H1 (cell line): Measurements from ENCODE around the gene OMA1. TPM values are rescaled to one million over a fixed set of nuclear protein-coding genes. Genes with fewer than 3 reads are reported as not detected.

Experiments used
- CTCF ChIA-PET: fragments of 300-600 bp; sonication (Branson Sonifier 250); formaldehyde crosslinking; loops from one replicate; lab custom pipeline; 2021; ENCODE audit not compliant: partially characterized antibody; lab: Charles Lee
- POLR2A ChIA-PET: fragments of 300-600 bp; sonication (Branson Sonifier 250); formaldehyde crosslinking; loops from one replicate; lab custom pipeline; 2021; ENCODE audit warnings: inconsistent platforms; ENCODE audit not compliant: partially characterized antibody; lab: Charles Lee
- DNase-seq, 2 experiments: peaks; one replicate each; pipeline versions ENCODE4 v3.0.0 to v3.0.0-alpha.2; 2010 to 2022; ENCODE audit warnings: low spot score in 2 of 2, low read depth in 1 of 2, mixed read lengths in 1 of 2
- FAIRE-seq: peaks from 2 replicates; lab custom pipeline; 2011; peaks lifted over from hg19 to GRCh38; lab: Jason Lieb, UNC
- H2AFZ ChIP-seq: 2 replicates; pipeline ENCODE4 v1.8.1; 2012; ENCODE audit warnings: low read length, inconsistent platforms
- H2AK5ac ChIP-seq: 2 replicates; pipeline ENCODE4 v1.6.1; 2013; ENCODE audit warnings: low read depth, low read length
- H2BK120ac ChIP-seq: replicated peaks from 2 replicates; pipeline ENCODE3; 2013; ENCODE audit warnings: low read depth, low read length, inconsistent platforms
- H2BK12ac ChIP-seq: 2 replicates; pipeline ENCODE4 v1.6.1; 2013; ENCODE audit warnings: low read depth, low read length
- H2BK15ac ChIP-seq: 2 replicates; pipeline ENCODE4 v1.6.1; 2013; ENCODE audit warnings: low read length
- H2BK20ac ChIP-seq: 2 replicates; pipeline ENCODE4 v1.6.1; 2013; ENCODE audit warnings: low read length
- H2BK5ac ChIP-seq: 2 replicates; pipeline ENCODE4 v1.6.1; 2013; ENCODE audit warnings: low read depth, low read length
- H3K14ac ChIP-seq: 2 replicates; pipeline ENCODE4 v1.6.1; 2013; ENCODE audit warnings: inconsistent platforms; ENCODE audit not compliant: insufficient read length
- H3K18ac ChIP-seq: 2 replicates; pipeline ENCODE4 v1.6.1; 2013; ENCODE audit warnings: low read length; ENCODE audit errors: extremely low read depth
- H3K23ac ChIP-seq: 2 replicates; pipeline ENCODE4 v1.6.1; 2013; ENCODE audit warnings: inconsistent platforms; ENCODE audit not compliant: insufficient read length
- H3K23me2 ChIP-seq: 2 replicates; pipeline ENCODE4 v1.6.1; 2013; ENCODE audit warnings: low read depth, low read length
- H3K27ac ChIP-seq: 2 replicates; pipeline ENCODE4 v1.6.1; 2011; ENCODE audit warnings: low read depth, low read length, inconsistent platforms
- H3K27me3 ChIP-seq, 4 experiments: replicated peaks in 1 of 4; 1 replicate in 1 of 4; 2 replicates in 3 of 4; pipeline versions ENCODE4 v1.6.1 to v1.8.1; 2011 to 2013; ENCODE audit warnings: low read length in 3 of 4, mild to moderate bottlenecking in 3 of 4, inconsistent platforms in 2 of 4, mixed read lengths in 2 of 4, moderate library complexity in 1 of 4; ENCODE audit not compliant: control insufficient read depth in 3 of 4, insufficient read depth in 3 of 4; ENCODE audit errors: extremely low read depth in 1 of 4
- H3K36me3 ChIP-seq, 4 experiments: 2 replicates each; pipeline versions ENCODE4 v1.6.1 to v1.8.1; 2011 to 2013; ENCODE audit warnings: mild to moderate bottlenecking in 4 of 4, low read length in 3 of 4, moderate library complexity in 2 of 4, control low read depth in 1 of 4, inconsistent platforms in 1 of 4; ENCODE audit not compliant: insufficient read depth in 4 of 4, control insufficient read depth in 2 of 4
- H3K4ac ChIP-seq: replicated peaks from 2 replicates; pipeline ENCODE3; 2013; ENCODE audit warnings: low read length, low read depth, mixed read lengths, inconsistent platforms; ENCODE audit not compliant: insufficient read length
- H3K4me1 ChIP-seq, 4 experiments: replicated peaks in 1 of 4; 1 replicate in 1 of 4; 2 replicates in 3 of 4; pipeline versions ENCODE4 v1.6.1 to v1.8.1; 2011 to 2013; ENCODE audit warnings: low read length in 3 of 4, inconsistent platforms in 2 of 4, mixed read lengths in 1 of 4; ENCODE audit not compliant: insufficient read depth in 4 of 4, control insufficient read depth in 3 of 4
- H3K4me2 ChIP-seq, 2 experiments: 2 replicates each; pipeline versions ENCODE4 v1.6.1 to v1.8.1; 2011 to 2013; ENCODE audit warnings: low read depth in 2 of 2, low read length in 2 of 2, control low read depth in 1 of 2, inconsistent platforms in 1 of 2, mild to moderate bottlenecking in 1 of 2; ENCODE audit not compliant: insufficient read depth in 1 of 2
- H3K4me3 ChIP-seq, 4 experiments: fragments of 200-600, 300-600 bp in 1 of 4; sonication (generic), shearing (Covaris generic), sonication (Bioruptor Twin) in 1 of 4; 2 replicates each; pipeline versions ENCODE4 v1.5.1 to v1.8.1; 2011 to 2016; ENCODE audit warnings: low read length in 4 of 4, low read depth in 3 of 4, control low read depth in 2 of 4, inconsistent platforms in 2 of 4, mild to moderate bottlenecking in 2 of 4, mixed read lengths in 1 of 4, moderate library complexity in 1 of 4; ENCODE audit not compliant: insufficient read depth in 2 of 4; ENCODE audit errors: extremely low read depth in 1 of 4
- H3K56ac ChIP-seq: replicated peaks from 2 replicates; pipeline ENCODE3; 2013; ENCODE audit warnings: low read depth, mild to moderate bottlenecking, mixed read lengths, low read length, inconsistent platforms; ENCODE audit not compliant: insufficient read length
- H3K79me1 ChIP-seq: 2 replicates; pipeline ENCODE4 v1.6.1; 2013; ENCODE audit warnings: low read depth, low read length, control low read depth
- H3K79me2 ChIP-seq, 2 experiments: 2 replicates each; pipeline versions ENCODE4 v1.6.1 to v1.8.1; 2012 to 2013; ENCODE audit warnings: low read length in 2 of 2, mild to moderate bottlenecking in 2 of 2, inconsistent platforms in 1 of 2; ENCODE audit not compliant: insufficient read depth in 2 of 2, control insufficient read depth in 1 of 2
- H3K9ac ChIP-seq, 4 experiments: replicated peaks in 1 of 4; 1 replicate in 1 of 4; 2 replicates in 3 of 4; pipeline versions ENCODE4 v1.6.1 to v1.8.1; 2011 to 2013; ENCODE audit warnings: low read depth in 3 of 4, low read length in 3 of 4, control low read depth in 2 of 4, mild to moderate bottlenecking in 2 of 4, moderate library complexity in 2 of 4, inconsistent platforms in 1 of 4; ENCODE audit errors: extremely low read depth in 1 of 4
- H3K9me3 ChIP-seq, 2 experiments: 2 replicates each; pipeline versions ENCODE4 v1.6.1 to v1.8.1; 2012 to 2013; ENCODE audit warnings: mild to moderate bottlenecking in 2 of 2, moderate library complexity in 2 of 2, control low read depth in 1 of 2, inconsistent platforms in 1 of 2, low read depth in 1 of 2, low read length in 1 of 2, mixed read lengths in 1 of 2; ENCODE audit not compliant: insufficient read depth in 2 of 2
- H4K20me1 ChIP-seq, 2 experiments: replicated peaks in 1 of 2; 2 replicates each; pipeline versions ENCODE3 to v1.8.1; 2011 to 2013; ENCODE audit warnings: inconsistent platforms in 2 of 2, low read length in 2 of 2, mild to moderate bottlenecking in 1 of 2; ENCODE audit not compliant: insufficient read depth in 2 of 2, control insufficient read depth in 1 of 2
- H4K5ac ChIP-seq: 2 replicates; pipeline ENCODE4 v1.6.1; 2013; ENCODE audit warnings: low read length, low read depth, mixed read lengths, inconsistent platforms; ENCODE audit not compliant: insufficient read length
- H4K8ac ChIP-seq: 2 replicates; pipeline ENCODE4 v1.8.0; 2013; ENCODE audit warnings: mild to moderate bottlenecking, moderate library complexity, low read length, inconsistent platforms; ENCODE audit not compliant: insufficient read depth; ENCODE audit errors: extremely low read depth
- H4K91ac ChIP-seq: replicated peaks from 2 replicates; pipeline ENCODE3; 2013; ENCODE audit warnings: low read length, mixed read lengths, inconsistent platforms; ENCODE audit not compliant: insufficient read length
- SIN3A ChIP-seq, 2 experiments: IDR thresholded peaks in 1 of 2; conservative IDR thresholded peaks in 1 of 2; 2 replicates each; pipeline ENCODE4 v1.6.1; 2011 to 2012; ENCODE audit warnings: low read length in 2 of 2, improper control_type of control experiment in 1 of 2, low read depth in 1 of 2, mild to moderate bottlenecking in 1 of 2
- TAF7 ChIP-seq: optimal IDR thresholded peaks from 2 replicates; pipeline ENCODE3; 2011; ENCODE audit warnings: low read depth, mild to moderate bottlenecking, inconsistent platforms, low read length, moderate library complexity, borderline replicate concordance
- ZNF274 ChIP-seq: IDR thresholded peaks from 2 replicates; pipeline ENCODE4 v1.7.0; 2012; ENCODE audit warnings: low read length, borderline replicate concordance; ENCODE audit errors: extremely low read depth
- WGBS, 2 experiments: shearing (Covaris generic) in 1 of 2; methylation state at CpG; one replicate each; pipeline versions ENCODE4 v1.1.6 to v1.1.7; 2013 to 2015; ENCODE audit warnings: low lambda C conversion rate in 2 of 2, mixed read lengths in 2 of 2, inconsistent platforms in 1 of 2, low coverage in 1 of 2, missing lambda C conversion rate in 1 of 2; ENCODE audit not compliant: insufficient replicate concordance in 2 of 2, insufficient coverage in 1 of 2, insufficient read length in 1 of 2; ENCODE audit errors: extremely low coverage in 1 of 2, missing lambda C conversion rate in 1 of 2; 5-methylcytosine and 5-hydroxymethylcytosine counted together
- polyA plus RNA-seq, 7 experiments: library from polyadenylated mRNA; depleted of rRNA in 3 of 7; stranded (reverse) in 5 of 7; unstranded in 2 of 7; fragments of >200 nt in 5 of 7; fragments of 200-250 nt in 2 of 7; gene quantifications; 1 replicate in 5 of 7; 2 replicates in 1 of 7; 4 replicates in 1 of 7; pipeline versions ENCODE4 v1.2.1 to v1.2.3, GENCODE V29; 2011 to 2013; ENCODE audit warnings: missing spikeins in 2 of 7, mixed read lengths in 2 of 7
- total RNA-seq: library from RNA; stranded (reverse); fragmentation: NEBNext Ultra II Directional; extraction: Animal tissue kit (Norgen Biotek cat#: 25700); gene quantifications from 2 replicates; pipeline ENCODE4 v1.2.1, GENCODE V29; 2021
- TF ChIP-seq, protein P1 (sequence below): IDR thresholded peaks from 2 replicates; pipeline ENCODE4 v1.6.1; 2012; ENCODE audit warnings: low read length, inconsistent platforms

OMA1 gene
- total and polyA plus RNA-seq, 2 of the 8 experiments (the other 6 are each of a cell fraction or from before 2014, with no cell fraction given) = 7.7 to 11.7 TPM

DNA sequence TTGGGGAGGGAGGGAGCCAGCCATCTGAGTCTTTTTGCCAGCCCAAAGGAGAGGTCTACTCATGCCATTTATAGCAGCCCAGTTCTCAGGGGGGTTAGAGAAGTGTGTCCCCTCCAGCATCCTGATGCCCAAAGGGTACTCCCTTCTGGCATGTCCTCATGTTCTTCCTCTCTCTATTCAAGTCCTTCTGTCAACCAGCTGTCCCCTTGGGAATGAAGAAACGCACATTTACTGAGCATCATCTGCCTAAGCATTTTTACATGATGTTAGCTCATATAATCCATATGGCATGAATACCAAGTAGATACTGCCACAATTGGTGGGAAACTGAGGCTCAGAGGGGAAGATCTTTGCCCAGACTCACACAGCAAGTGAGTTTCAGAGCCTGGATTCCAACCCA lies 45.3 kb upstream of the OMA1 start:
- H2BK120ac ChIP-seq = no peak overlapping the region
- no peaks in the 10 kb centered on the region; a peak in 1 of 7 replicates for H3K27me3 ChIP-seq
- 100% methylated on average over 1 of the region's 1 CpG; no CpG with 5 or more reads in 1 of the 2 experiments for WGBS, 2 experiments
- no peak overlapping the region for H3K4ac ChIP-seq
- no peaks in the 10 kb centered on the region for H3K9me3 ChIP-seq
- H4K20me1 ChIP-seq = no peaks in the 10 kb centered on the region
- H2BK15ac ChIP-seq = no peak overlapping the region
- H4K5ac ChIP-seq = no peak overlapping the region
- no peak overlapping the region for H2BK20ac ChIP-seq
- no peak for DNase-seq
- H3K18ac ChIP-seq = no peak overlapping the region
- no peaks in the 10 kb centered on the region for H3K23me2 ChIP-seq
- TF ChIP-seq TAF7 (no peak), ZNF274 (no peak), SIN3A (conservative IDR thresholded peaks at IDR 0.05 in 1 of 2, IDR thresholded peaks at IDR 0.05 in 1 of 2; ENCODE audit: low read depth in 1 of 2, low read length in 2 of 2) (no peak)
- TF ChIP-seq, protein P1, sequence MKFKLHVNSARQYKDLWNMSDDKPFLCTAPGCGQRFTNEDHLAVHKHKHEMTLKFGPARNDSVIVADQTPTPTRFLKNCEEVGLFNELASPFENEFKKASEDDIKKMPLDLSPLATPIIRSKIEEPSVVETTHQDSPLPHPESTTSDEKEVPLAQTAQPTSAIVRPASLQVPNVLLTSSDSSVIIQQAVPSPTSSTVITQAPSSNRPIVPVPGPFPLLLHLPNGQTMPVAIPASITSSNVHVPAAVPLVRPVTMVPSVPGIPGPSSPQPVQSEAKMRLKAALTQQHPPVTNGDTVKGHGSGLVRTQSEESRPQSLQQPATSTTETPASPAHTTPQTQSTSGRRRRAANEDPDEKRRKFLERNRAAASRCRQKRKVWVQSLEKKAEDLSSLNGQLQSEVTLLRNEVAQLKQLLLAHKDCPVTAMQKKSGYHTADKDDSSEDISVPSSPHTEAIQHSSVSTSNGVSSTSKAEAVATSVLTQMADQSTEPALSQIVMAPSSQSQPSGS = no peak
- TF ChIP-seq, all 59 proteins: peak for 0
- FAIRE-seq = no peak
- Histone ChIP-seq H3K27ac (no peak overlapping the region), H3K14ac (no peak overlapping the region), H4K91ac (no peak overlapping the region), H3K79me2 (no peaks in the 10 kb centered on the region), H3K4me3 (no peak overlapping the region), H2AFZ (no peak overlapping the region), H3K9ac (no peak overlapping the region), H2AK5ac (no peak overlapping the region), H3K4me2 (no peak overlapping the region), H3K79me1 (no peaks in the 10 kb centered on the region), H2BK5ac (no peak overlapping the region), H4K8ac (no peak overlapping the region), H3K23ac (no peak overlapping the region), H3K56ac (no peak overlapping the region), H2BK12ac (no peak overlapping the region), H3K36me3 (no peaks in the 10 kb centered on the region), H3K4me1 (no peaks in the 10 kb centered on the region)
- CTCF ChIA-PET = interaction anchor here (0.9 to 1.6 kb wide), 3 partner anchors 20 to 61 kb away, joined by 3 to 4 read pairs (median 3); partner anchors contain the start of gene OMA1
- POLR2A ChIA-PET = no interaction called here
